ENCODE data around the gene ATF2.

DNA sequence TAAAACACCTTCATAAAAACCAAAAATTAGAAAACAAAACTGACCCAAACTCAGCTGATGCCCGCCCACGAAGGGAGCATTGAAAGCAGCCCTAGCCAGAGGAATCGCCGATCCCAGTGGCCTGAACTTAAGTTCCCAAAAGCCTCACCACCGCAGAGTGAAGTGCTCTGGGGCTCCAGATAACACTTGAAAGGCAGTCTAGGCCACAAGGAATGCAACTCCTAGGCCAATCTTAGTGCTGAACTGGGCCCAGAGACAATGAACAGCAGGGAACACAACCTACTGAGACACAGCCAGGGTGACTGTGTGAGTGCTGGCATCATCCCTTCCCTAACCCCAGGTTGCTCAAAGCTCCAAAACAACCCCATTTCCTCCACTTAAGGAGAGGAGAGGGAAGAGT, 103.2 kb downstream of the ATF2 start:
- TF ChIP-seq FOXM1 (IDR thresholded peaks at IDR 0.05; ENCODE audit: borderline replicate concordance) (no peak), SP1 (IDR thresholded peaks at IDR 0.05) (no peak), ZNF384 (IDR thresholded peaks at IDR 0.05) (no peak), SUZ12 (IDR thresholded peaks at IDR 0.05) (no peak), FOXA1 (IDR thresholded peaks at IDR 0.05) (no peak), BHLHE40 (IDR thresholded peaks at IDR 0.05; ENCODE audit: borderline replicate concordance) (no peak), TARDBP (IDR thresholded peaks at IDR 0.05) (no peak), CTBP1 (IDR thresholded peaks at IDR 0.05; ENCODE audit: borderline replicate concordance) (no peak)

All from HEK293T (cell line).